Effector memory CD4-positive, alpha-beta T cell (primary cell): ENCODE measurements around the gene COMT.

ENCODE experiments used
- DNase-seq, 3 donors: peaks; one replicate each; pipeline ENCODE4 v3.0.0-alpha.2; 2020
- H3K27ac ChIP-seq: 2 replicates; pipeline ENCODE4 v1.7.0; 2013; ENCODE audit warnings: mild to moderate bottlenecking, low read length, moderate library complexity; ENCODE audit not compliant: insufficient read depth, poor library complexity, severe bottlenecking
- H3K27me3 ChIP-seq: replicated peaks from 2 replicates; pipeline ENCODE4 v1.7.0; 2013; ENCODE audit warnings: mild to moderate bottlenecking, low read length; ENCODE audit not compliant: insufficient read depth, control insufficient read depth, poor library complexity, severe bottlenecking
- H3K36me3 ChIP-seq: 2 replicates; pipeline ENCODE4 v1.7.0; 2013; ENCODE audit warnings: mild to moderate bottlenecking, low read length, moderate library complexity; ENCODE audit not compliant: control insufficient read depth, insufficient read depth
- H3K4me1 ChIP-seq: 2 replicates; pipeline ENCODE4 v1.7.0; 2013; ENCODE audit warnings: low read length, mild to moderate bottlenecking; ENCODE audit not compliant: control insufficient read depth, insufficient read depth, poor library complexity, severe bottlenecking
- H3K4me3 ChIP-seq: 2 replicates; pipeline ENCODE4 v1.7.0; 2013; ENCODE audit warnings: low read length, low read depth, mild to moderate bottlenecking; ENCODE audit not compliant: insufficient read depth, poor library complexity, severe bottlenecking
- H3K9me3 ChIP-seq: 2 replicates; pipeline ENCODE4 v1.7.0; 2013; ENCODE audit warnings: mild to moderate bottlenecking, low read length, moderate library complexity; ENCODE audit not compliant: control insufficient read depth

The COMT gene

DNA sequence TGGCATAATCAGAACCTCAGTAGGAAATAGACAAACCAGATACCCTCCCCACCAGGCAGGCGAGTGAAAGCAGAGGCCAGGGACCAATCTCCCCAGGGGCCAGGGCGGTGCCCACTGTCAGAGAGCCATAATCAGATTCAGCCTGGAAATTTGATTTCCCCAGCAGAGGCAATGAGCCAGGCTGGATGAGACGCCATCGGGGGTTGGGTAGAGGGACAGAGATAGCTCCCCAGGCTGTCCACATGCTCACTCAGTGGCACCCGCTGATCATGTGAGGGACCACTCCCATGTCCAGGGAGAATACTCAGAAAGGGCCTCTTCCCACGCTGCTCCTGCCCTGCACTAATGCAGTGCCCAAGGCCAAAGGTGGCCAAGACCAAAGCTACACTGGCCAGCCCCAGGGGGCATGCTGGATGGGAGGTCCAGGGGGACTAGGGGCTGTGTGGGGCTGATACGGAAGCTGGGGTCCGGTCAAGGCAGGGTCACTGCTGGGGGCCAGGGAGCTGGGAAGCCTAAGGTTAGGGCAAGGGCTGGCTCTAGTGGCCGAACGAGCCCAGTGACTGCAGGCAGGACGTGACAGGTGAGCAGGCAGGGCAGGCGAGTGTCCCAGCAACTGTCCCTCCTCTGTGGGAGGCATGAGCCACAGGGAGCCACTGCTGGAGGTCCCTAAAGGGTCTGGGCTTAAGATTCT, 55.3 kb downstream of the COMT start:
- Histone ChIP-seq H3K36me3 (no peaks in the 10 kb centered on the region), H3K9me3 (no peaks in the 10 kb centered on the region), H3K27ac (no peak overlapping the region), H3K4me1 (no peaks in the 10 kb centered on the region), H3K27me3 (no peaks in the 10 kb centered on the region), H3K4me3 (no peak overlapping the region)
- DNase-seq, result no peak

DNA sequence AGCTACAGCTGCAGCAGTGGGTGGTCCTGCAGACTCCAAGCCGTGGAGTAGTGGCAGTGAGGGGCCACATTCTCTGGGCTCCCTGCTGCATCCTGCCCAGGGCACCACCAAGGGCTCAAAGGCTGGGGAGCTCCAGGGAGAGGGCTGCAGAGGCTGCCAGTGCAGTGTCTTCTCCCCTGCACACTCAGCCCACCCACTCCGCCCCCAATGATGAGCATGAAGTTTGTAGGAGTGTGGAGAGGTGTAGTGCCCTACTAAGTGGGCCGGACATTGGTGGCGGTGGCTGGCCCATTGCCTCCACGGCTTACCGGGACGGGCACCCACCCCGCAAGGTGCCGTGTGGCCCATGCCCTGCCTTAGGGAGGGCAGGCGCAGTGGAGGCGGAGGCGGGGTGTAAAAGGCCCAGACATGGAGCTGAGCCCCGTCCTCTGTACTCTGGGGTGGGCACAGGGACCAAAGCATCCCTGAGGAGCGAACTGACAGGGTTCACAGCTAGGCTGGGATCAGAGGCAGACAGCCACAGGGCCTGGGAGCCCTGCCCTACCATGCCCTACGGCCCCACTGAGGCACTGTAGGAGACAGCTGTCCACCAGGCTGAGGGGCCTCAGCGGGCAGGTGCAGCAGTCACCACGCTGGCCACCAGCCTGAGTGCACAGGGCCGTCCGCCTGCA, 56.1 kb downstream of the COMT start:
- no peak for DNase-seq
- Histone ChIP-seq H3K27ac (no peak overlapping the region), H3K9me3 (no peaks in the 10 kb centered on the region), H3K4me1 (no peaks in the 10 kb centered on the region), H3K4me3 (no peak overlapping the region), H3K27me3 (no peaks in the 10 kb centered on the region), H3K36me3 (no peaks in the 10 kb centered on the region)

DNA sequence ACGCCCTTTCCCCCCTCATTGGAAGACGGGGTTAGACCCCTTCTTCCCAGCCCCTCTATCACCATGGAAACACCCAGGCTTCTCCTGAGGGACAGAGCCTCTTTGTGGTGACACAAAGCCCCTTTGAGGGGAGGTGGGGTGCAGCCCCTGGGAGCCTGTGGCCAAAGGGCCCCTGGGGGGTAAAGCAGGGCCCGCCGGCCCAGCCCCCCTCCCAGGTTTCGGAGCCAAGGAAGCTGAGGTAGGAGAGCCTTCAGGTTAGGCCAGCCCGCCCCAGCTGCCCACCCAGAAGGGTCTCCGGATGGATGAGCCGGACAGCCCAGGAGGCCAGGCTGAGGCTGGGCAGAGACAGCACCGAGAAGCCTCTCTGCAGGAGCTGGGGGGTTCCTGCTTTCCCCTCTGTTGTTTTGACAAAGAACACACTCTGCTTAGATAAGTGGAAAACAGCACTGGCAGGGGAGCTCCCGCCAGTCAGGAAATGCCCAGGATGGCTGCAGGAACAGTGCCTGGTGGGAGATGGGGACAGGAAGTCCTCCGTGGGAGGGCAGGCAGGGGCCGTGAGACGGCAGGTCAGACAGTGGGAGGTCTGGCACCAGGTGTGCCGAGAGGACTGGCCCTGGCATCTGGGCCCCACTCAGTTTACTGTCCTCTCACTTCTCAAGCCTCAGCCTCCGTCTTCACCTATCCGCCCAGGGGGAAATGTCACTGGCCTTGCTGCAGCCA, 56.8 kb downstream of the COMT start:
- Histone ChIP-seq H3K4me1 (no peaks in the 10 kb centered on the region), H3K27ac (no peak overlapping the region), H3K36me3 (no peaks in the 10 kb centered on the region), H3K27me3 (no peaks in the 10 kb centered on the region), H3K4me3 (no peak overlapping the region), H3K9me3 (no peaks in the 10 kb centered on the region)
- DNase-seq, result no peak

DNA sequence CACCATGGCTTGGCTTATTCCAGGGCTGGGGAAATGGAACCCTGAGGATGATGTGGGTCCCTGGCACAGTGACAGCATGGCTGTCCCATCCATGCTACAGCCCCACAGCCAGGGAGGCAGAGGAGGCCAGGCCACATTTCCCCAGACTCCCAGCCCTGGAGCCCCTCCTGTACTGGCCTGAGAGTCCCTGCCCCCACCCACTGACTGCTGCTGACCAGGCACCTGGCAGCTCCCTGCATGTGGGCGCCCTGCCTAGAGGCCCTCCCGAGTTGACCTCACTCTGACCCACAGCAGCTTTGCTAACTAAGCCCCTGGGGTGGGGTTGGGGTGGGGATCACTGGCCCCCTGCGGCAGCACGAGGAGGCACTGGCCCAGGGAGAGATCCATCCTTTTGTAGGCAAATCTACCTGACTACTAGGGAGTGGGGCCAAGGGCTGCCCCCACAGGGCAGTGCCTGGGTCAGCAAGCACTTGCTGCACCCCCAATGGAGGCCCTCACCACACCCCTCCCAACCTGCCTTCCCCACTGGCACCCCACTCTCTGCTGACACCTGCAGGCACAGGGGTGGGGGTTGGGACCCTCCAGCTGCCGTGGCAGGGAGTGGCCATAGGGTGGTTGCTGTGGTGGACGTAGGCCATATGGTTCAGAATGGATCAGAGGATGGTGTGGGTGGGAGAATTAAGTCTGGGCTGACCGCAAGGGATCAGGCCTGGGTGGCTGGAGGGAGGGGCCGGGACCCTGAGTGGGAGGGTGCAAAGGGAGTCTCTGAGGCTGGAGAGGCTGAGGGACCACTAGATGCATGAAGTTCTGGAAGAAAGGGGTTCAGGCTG, 57.6 kb downstream of the COMT start:
- H3K27ac ChIP-seq, result no peak overlapping the region
- H3K9me3 ChIP-seq, result no peaks in the 10 kb centered on the region
- no peaks in the 10 kb centered on the region for H3K27me3 ChIP-seq
- H3K4me3 ChIP-seq, result no peak overlapping the region
- H3K36me3 ChIP-seq, result no peaks in the 10 kb centered on the region
- DNase-seq, result no peak
- H3K4me1 ChIP-seq, result no peaks in the 10 kb centered on the region

DNA sequence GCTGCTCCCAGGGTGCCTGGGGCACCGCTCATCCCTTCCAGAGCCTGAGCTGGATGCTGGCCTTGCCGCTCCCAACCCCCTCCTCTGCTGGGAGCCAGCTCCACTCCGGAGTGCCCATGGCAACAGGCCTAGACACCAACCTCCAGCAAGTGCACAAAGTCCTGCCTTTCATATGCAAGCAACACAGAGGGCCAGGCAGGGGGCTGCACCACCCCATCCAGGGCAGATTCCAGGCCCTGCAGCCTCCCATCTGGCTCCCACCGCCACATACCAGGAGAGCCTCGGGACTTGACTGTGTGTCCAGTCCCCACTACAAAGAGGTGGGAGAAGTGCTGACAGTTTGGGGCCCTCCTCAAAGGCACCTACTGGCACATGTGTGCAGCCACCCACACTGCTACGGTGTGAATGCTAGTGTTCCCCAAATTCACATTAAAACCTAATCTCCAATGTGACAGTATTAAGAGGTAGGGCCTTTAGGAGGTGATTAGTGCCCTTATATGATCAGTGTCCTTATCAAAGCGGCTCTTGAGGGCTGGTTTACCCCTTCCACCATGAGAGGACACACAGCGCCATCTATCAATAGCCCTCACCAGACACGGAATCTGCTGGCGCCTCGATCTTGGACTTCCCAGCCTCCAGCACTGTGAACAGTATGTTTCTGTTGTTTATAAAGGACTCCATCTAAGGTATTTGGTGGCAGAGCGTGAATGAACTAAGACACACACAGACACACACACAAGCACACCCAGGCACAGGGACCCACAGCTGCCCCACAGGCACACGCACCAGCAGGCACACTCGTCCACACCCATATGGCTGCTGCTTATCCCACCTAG, 58.9 kb downstream of the COMT start:
- Histone ChIP-seq H3K9me3 (no peaks in the 10 kb centered on the region), H3K36me3 (no peaks in the 10 kb centered on the region), H3K4me3 (no peak overlapping the region), H3K27ac (no peak overlapping the region), H3K4me1 (no peaks in the 10 kb centered on the region), H3K27me3 (no peaks in the 10 kb centered on the region)
- no peak for DNase-seq

DNA sequence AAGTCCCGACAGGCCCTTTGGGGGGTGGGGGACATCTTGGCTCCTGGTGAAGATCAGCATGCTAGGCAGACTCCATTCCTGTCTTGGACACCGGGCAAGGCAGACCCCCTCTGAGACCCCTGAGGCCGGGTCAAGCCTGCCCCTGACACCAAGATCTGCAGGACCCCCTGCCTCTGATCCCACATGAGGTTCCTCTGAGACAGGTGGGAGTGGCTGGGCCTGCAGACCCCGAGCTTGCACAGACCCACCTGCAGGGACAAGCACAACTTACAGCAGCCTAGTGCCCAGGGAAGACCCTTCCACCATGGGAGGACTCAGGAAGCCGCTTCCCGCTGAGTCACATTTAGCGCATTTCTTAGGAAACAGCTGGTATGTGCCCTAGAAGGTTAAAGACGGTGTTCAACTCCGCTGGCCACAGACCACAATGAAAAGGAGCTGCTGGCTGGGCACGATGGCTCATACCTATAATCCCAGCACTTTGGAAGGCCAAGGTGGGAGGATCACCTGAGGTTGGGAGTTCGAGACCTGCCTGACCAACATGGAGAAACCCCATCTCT, 59.6 kb downstream of the COMT start:
- no peak for DNase-seq
- H3K27ac ChIP-seq, result no peak overlapping the region

DNA sequence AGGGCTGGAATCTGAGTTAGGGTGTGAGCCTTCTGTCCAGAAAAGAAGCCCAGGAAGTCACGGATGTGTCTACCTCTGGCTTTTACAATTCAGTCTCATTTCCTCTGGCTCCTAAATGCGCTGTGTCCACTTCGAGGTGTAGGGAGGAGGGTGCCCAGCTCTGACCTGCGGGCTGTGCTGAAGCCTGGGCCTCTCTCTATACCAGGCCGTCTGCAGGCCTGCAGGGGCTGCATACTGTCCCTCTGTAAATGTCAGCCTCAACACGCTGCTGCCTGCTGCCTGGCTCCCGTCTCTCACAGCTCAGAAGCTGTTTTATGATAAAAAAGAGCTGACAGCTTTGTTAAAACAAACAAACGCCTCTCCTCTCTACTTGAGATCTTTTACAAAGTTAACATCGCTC, 60.6 kb downstream of the COMT start:
- no peaks in the 10 kb centered on the region for H3K36me3 ChIP-seq
- H3K27me3 ChIP-seq, result no peaks in the 10 kb centered on the region
- H3K27ac ChIP-seq, result no peak overlapping the region
- no peaks in the 10 kb centered on the region for H3K9me3 ChIP-seq
- no peaks in the 10 kb centered on the region for H3K4me1 ChIP-seq
- no peak overlapping the region for H3K4me3 ChIP-seq
- DNase-seq, result no peak

More for the DNA sequence above, 59.6 kb downstream of the COMT start:
- Histone ChIP-seq H3K4me3 (no peak overlapping the region), H3K9me3 (no peaks in the 10 kb centered on the region), H3K27me3 (no peaks in the 10 kb centered on the region), H3K4me1 (no peaks in the 10 kb centered on the region), H3K36me3 (no peaks in the 10 kb centered on the region)

DNA sequence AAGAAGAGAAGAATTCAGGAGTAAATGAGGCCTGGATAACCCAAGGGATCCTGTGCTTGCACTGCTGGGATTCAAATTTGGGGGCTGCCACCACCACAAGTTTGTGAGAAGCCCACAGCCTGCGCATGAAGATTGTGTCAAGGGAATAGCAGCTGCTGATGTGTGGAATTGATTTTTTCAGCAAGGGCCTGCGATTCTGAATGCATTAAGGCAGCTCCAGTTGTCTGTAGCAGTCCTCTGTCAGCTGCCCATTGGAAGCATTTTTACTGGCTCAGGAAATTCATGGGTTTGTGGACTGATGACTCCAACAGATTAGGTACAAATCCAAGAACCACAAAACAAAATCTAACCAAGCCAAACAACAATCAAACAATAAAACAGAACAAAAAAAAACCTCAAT, 61.1 kb downstream of the COMT start:
- no peak overlapping the region for H3K4me3 ChIP-seq
- no peak for DNase-seq
- H3K27me3 ChIP-seq, result no peaks in the 10 kb centered on the region
- H3K36me3 ChIP-seq, result no peaks in the 10 kb centered on the region
- H3K4me1 ChIP-seq, result no peaks in the 10 kb centered on the region
- H3K9me3 ChIP-seq, result no peaks in the 10 kb centered on the region
- no peak overlapping the region for H3K27ac ChIP-seq

DNA sequence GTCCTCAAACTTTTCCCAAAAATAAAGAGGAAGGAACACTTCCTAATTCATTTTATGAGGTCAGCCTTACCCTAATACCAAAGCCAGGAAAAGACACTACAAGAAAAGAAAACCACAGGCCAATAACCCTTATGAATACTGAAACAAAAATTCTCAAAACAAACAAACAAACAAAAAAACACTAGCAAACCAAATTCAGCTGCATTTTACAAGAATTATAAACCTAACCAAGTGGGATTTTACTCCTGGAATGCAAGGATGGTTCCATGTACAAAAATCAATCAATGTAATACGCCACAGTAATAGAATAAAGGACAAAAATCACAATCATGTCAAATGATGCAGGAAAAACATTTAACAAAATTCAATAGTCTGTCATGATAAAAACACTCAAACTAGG, 61.7 kb downstream of the COMT start:
- Histone ChIP-seq H3K4me3 (no peak overlapping the region), H3K9me3 (no peaks in the 10 kb centered on the region), H3K36me3 (no peaks in the 10 kb centered on the region), H3K27me3 (no peaks in the 10 kb centered on the region), H3K27ac (no peak overlapping the region), H3K4me1 (no peaks in the 10 kb centered on the region)
- no peak for DNase-seq
